DOHH2 (cell line): ENCODE results near the gene FOXK1.

Experiments
- CTCF ChIP-seq: fragments of 200-600 bp; sonication (generic); IDR thresholded peaks from one replicate; pipeline ENCODE4 v1.5.1; 2014; ENCODE audit warnings: antibody characterized with exemption, mild to moderate bottlenecking, low read depth, low read length; ENCODE audit not compliant: poor library complexity, severe bottlenecking
- EZH2phosphoT487 ChIP-seq: fragments of 200-600 bp; sonication (generic); IDR thresholded peaks from 2 replicates; pipeline ENCODE4 v1.6.1; 2017; ENCODE audit warnings: borderline replicate concordance, mild to moderate bottlenecking, antibody characterized with exemption, low read length, moderate library complexity, mixed read lengths

- no peak for TF ChIP-seq CTCF
- TF ChIP-seq EZH2phosphoT487, result no peak
These were observed 92.7 kb downstream of the FOXK1 start for GRCh38 chr7:4774658-4775249.
